Loucy (cell line): ENCODE results near the gene SLCO2B1.

Experiments
- H2AFZ ChIP-seq: fragments of 200-600 bp; sonication (generic); 2 replicates; pipeline ENCODE4 v1.6.0; 2016; ENCODE audit warnings: antibody characterized with exemption, mild to moderate bottlenecking, low read length, moderate library complexity
- H3F3A ChIP-seq: fragments of 200-600 bp; 2 replicates; pipeline ENCODE4 v1.6.0; 2016; ENCODE audit warnings: antibody characterized with exemption, low read depth, mild to moderate bottlenecking
- H3K27me3 ChIP-seq: fragments of 200-600 bp; sonication (generic); 2 replicates; pipeline ENCODE4 v1.6.1; 2014; ENCODE audit warnings: low read length, mild to moderate bottlenecking; ENCODE audit not compliant: insufficient read depth, poor library complexity, severe bottlenecking
- H3K36me3 ChIP-seq: fragments of 200-600 bp; sonication (generic); 2 replicates; pipeline ENCODE4 v1.6.1; 2016; ENCODE audit warnings: low read length; ENCODE audit not compliant: insufficient read depth
- H3K4me1 ChIP-seq: fragments of 200-600 bp; sonication (generic); 2 replicates; pipeline ENCODE4 v1.5.1; 2014; ENCODE audit warnings: low read length, mild to moderate bottlenecking; ENCODE audit not compliant: insufficient read depth, poor library complexity, severe bottlenecking
- H3K4me2 ChIP-seq: fragments of 200-600 bp; sonication (generic); 2 replicates; pipeline ENCODE4 v1.6.0; 2014; ENCODE audit warnings: antibody characterized with exemption, low read length, low read depth, mild to moderate bottlenecking; ENCODE audit not compliant: poor library complexity, severe bottlenecking
- H3K4me3 ChIP-seq: fragments of 200-600 bp; sonication (generic); 2 replicates; pipeline ENCODE4 v1.5.1; 2014; ENCODE audit warnings: low read length, mild to moderate bottlenecking, mixed read lengths; ENCODE audit not compliant: poor library complexity, severe bottlenecking
- H3K79me2 ChIP-seq: fragments of 200-600 bp; sonication (generic); 2 replicates; pipeline ENCODE4 v1.6.1; 2014; ENCODE audit warnings: low read length; ENCODE audit not compliant: insufficient read depth
- H3K9ac ChIP-seq: fragments of 200-600 bp; sonication (generic); 2 replicates; pipeline ENCODE4 v1.6.0; 2014; ENCODE audit warnings: mild to moderate bottlenecking, low read depth, low read length, moderate library complexity; ENCODE audit not compliant: poor library complexity, severe bottlenecking
- H3K9me2 ChIP-seq: fragments of 200-600 bp; sonication (generic); replicated peaks from 2 replicates; pipeline ENCODE4 v1.6.1; 2016; ENCODE audit warnings: low read depth, low read length, mixed read lengths
- H3K9me3 ChIP-seq: fragments of 200-600 bp; sonication (generic); 2 replicates; pipeline ENCODE4 v1.6.1; 2014; ENCODE audit warnings: mild to moderate bottlenecking, antibody characterized with exemption, low read length, low read depth; ENCODE audit not compliant: insufficient read depth
- H4K20me1 ChIP-seq: fragments of 200-600 bp; sonication (generic); 2 replicates; pipeline ENCODE4 v1.6.0; 2014; ENCODE audit warnings: antibody characterized with exemption, low read length, mild to moderate bottlenecking; ENCODE audit not compliant: insufficient read depth, poor library complexity, severe bottlenecking
- EZH2phosphoT487 ChIP-seq: fragments of 200-600 bp; IDR thresholded peaks from 2 replicates; pipeline ENCODE4 v1.6.1; 2018; ENCODE audit warnings: antibody characterized with exemption, mild to moderate bottlenecking, moderate library complexity, borderline replicate concordance
- TF ChIP-seq, protein P1 (sequence below): fragments of 200-600 bp; sonication (generic); conservative IDR thresholded peaks from 2 replicates; pipeline ENCODE4 v1.5.1; 2014; ENCODE audit warnings: mild to moderate bottlenecking, antibody characterized with exemption, low read length

SLCO2B1 gene

DNA sequence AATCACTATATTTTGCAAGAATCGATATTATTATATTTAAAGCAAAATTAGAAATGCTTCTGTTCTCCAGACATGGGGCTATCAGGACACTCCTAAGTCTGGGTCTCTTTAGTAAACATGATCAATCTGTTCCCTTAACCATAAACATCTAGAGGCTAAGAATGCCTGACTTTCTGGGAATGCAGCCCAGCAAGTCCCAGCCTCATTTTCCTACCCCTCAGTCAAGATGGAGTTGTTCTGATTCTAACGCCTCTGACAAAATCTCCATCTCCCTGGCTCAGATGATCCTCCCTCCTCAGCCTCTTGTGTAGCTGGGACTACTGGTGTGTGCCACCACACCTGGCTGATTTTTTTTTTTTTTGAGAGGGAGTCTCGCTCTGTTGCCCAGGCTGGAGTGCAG lies 35.0 kb downstream of the SLCO2B1 start:
- Histone ChIP-seq H3K4me2 (no peak overlapping the region), H3K27me3 (no peaks in the 10 kb centered on the region), H3K36me3 (no peaks in the 10 kb centered on the region), H3F3A (no peaks in the 10 kb centered on the region), H3K9ac (no peak overlapping the region), H2AFZ (no peak overlapping the region), H3K79me2 (no peaks in the 10 kb centered on the region), H3K4me3 (no peak overlapping the region), H4K20me1 (no peaks in the 10 kb centered on the region), H3K4me1 (no peaks in the 10 kb centered on the region), H3K9me3 (no peaks in the 10 kb centered on the region), H3K9me2 (no peaks in the 10 kb centered on the region)
- no peak for TF ChIP-seq EZH2phosphoT487
- TF ChIP-seq, protein P1, sequence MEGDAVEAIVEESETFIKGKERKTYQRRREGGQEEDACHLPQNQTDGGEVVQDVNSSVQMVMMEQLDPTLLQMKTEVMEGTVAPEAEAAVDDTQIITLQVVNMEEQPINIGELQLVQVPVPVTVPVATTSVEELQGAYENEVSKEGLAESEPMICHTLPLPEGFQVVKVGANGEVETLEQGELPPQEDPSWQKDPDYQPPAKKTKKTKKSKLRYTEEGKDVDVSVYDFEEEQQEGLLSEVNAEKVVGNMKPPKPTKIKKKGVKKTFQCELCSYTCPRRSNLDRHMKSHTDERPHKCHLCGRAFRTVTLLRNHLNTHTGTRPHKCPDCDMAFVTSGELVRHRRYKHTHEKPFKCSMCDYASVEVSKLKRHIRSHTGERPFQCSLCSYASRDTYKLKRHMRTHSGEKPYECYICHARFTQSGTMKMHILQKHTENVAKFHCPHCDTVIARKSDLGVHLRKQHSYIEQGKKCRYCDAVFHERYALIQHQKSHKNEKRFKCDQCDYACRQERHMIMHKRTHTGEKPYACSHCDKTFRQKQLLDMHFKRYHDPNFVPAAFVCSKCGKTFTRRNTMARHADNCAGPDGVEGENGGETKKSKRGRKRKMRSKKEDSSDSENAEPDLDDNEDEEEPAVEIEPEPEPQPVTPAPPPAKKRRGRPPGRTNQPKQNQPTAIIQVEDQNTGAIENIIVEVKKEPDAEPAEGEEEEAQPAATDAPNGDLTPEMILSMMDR = no peak

DNA sequence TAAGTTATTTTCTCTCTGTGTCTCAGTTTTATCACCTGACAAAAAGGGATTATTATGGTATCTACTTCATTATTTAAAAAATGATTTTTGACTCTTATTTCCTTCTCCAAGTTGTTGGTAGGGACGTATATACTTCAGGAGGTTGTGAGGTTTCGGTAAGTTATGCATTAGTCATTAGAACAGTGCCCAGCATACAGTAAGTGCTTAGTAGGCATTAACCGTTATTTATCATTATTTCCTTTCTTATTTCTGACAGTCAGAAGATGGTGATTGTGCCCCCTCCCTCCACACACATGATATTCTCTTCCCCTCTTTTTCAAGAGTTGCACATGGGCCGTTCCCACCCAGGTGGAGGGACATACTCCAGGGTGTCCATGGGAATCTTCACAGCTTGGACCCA lies 36.1 kb downstream of the SLCO2B1 start:
- H3K79me2 ChIP-seq = no peaks in the 10 kb centered on the region
- no peaks in the 10 kb centered on the region for H3K9me2 ChIP-seq
- H3K9me3 ChIP-seq = no peaks in the 10 kb centered on the region
- no peaks in the 10 kb centered on the region for H3K4me1 ChIP-seq
- H3F3A ChIP-seq = no peaks in the 10 kb centered on the region
- no peaks in the 10 kb centered on the region for H3K27me3 ChIP-seq
- no peak overlapping the region for H3K9ac ChIP-seq
- TF ChIP-seq, protein P1 = no peak
- TF ChIP-seq EZH2phosphoT487 = no peak
- H4K20me1 ChIP-seq = no peaks in the 10 kb centered on the region
- H3K4me3 ChIP-seq = no peak overlapping the region
- no peak overlapping the region for H3K4me2 ChIP-seq
- no peaks in the 10 kb centered on the region for H3K36me3 ChIP-seq
- no peak overlapping the region for H2AFZ ChIP-seq

DNA sequence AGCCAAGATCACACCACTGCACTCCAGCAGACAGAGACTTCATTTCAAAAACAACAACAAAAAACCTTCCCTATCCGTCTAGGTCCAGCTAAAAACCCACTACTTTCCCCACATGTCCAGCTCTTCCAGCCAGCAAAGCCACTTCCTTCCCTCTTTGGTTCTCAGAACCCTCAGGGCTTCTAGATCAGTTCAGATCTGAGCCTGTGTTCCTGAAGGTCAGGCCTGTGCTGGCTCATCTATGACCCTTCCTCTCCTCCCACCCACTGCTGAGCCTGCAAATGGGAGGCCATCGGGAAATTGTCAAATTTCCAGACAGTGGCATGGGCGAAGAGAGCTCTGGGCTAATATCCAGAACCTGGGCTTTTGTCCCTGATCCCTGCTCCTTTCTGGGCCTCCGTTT lies 37.8 kb downstream of the SLCO2B1 start:
- Histone ChIP-seq H4K20me1 (no peaks in the 10 kb centered on the region), H3K79me2 (no peaks in the 10 kb centered on the region), H3K9me3 (no peaks in the 10 kb centered on the region), H3F3A (no peaks in the 10 kb centered on the region), H3K36me3 (no peaks in the 10 kb centered on the region), H3K27me3 (no peaks in the 10 kb centered on the region), H3K4me3 (no peak overlapping the region), H3K4me2 (no peak overlapping the region), H2AFZ (no peak overlapping the region), H3K4me1 (no peaks in the 10 kb centered on the region), H3K9ac (no peak overlapping the region), H3K9me2 (no peaks in the 10 kb centered on the region)
- TF ChIP-seq EZH2phosphoT487 = no peak
- TF ChIP-seq, protein P1 = no peak
